ENCODE measurements around the gene ALB. TPM values are rescaled to one million over a fixed set of nuclear protein-coding genes. Genes with fewer than 3 reads are reported as not detected.

ALB gene
- total and polyA plus RNA-seq, 4 donors, result 0.07 to 32.8 (median 4.4) TPM

DNA sequence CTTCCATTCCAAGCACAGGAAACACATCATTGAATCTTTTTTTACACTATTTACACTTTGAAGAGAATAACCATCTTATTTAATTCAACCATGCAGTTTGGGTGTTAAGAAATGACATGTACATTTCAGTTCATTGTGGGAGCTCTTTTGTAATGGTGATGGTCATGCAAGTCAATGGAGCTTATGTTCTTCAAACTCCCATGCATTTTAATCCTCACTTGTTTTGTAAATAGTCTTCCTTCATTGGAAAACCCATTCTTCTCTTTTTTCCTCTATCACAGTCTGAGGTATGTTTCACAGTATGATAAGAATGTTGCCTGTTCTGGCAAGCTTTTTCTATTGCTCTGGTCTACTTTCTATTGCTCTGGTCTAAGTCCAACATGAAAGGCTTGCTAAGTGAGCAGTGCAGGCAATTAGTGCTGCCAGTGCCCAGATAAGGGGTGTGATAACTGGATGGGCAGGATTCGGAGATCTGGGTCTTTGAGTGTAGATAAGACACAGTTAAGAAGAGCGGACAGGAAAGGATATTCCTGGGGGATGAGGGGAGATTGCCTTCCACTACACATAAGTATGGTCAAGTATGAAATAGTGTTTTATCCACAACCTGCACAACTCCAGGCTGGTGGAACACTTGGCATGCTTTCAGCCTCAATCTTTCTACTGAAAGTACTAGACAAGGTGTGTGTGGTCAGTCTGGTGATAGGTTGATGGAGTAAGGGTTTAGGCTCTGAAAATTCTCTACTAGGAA lies 49.0 kb downstream of the ALB start:
- Histone ChIP-seq H3K4me3 (no peak overlapping the region), H3K9ac (ENCODE audit: insufficient read depth in 1 of 2, low read length in 2 of 2) (no peak overlapping the region), H3K36me3 (ENCODE audit: control insufficient read depth in 4 of 4, insufficient read depth in 4 of 4, low read length in 4 of 4) (no peaks in the 10 kb centered on the region), H3K4me1 (ENCODE audit: control insufficient read depth in 5 of 5, insufficient read depth in 5 of 5, low read length in 5 of 5) (no peaks in the 10 kb centered on the region), H3K27me3 (ENCODE audit: control insufficient read depth in 3 of 3, insufficient read depth in 3 of 3, low read length in 2 of 3) (no peaks in the 10 kb centered on the region), H3K9me3 (ENCODE audit: control insufficient read depth in 4 of 4, insufficient read depth in 3 of 4, low read length in 3 of 4) (no peaks in the 10 kb centered on the region), H3K27ac (ENCODE audit: low read depth in 1 of 2, low read length in 1 of 2) (no peak overlapping the region)
- TF ChIP-seq, protein P1, sequence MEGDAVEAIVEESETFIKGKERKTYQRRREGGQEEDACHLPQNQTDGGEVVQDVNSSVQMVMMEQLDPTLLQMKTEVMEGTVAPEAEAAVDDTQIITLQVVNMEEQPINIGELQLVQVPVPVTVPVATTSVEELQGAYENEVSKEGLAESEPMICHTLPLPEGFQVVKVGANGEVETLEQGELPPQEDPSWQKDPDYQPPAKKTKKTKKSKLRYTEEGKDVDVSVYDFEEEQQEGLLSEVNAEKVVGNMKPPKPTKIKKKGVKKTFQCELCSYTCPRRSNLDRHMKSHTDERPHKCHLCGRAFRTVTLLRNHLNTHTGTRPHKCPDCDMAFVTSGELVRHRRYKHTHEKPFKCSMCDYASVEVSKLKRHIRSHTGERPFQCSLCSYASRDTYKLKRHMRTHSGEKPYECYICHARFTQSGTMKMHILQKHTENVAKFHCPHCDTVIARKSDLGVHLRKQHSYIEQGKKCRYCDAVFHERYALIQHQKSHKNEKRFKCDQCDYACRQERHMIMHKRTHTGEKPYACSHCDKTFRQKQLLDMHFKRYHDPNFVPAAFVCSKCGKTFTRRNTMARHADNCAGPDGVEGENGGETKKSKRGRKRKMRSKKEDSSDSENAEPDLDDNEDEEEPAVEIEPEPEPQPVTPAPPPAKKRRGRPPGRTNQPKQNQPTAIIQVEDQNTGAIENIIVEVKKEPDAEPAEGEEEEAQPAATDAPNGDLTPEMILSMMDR (IDR thresholded peaks at IDR 0.05; ENCODE audit: control extremely low read depth, extremely low read depth), result no peak
- ATAC-seq (ENCODE audit: insufficient read depth, low FRiP score), result no peak
- DNase-seq, result no peak
- 71 to 79% methylated on average over 2 of the region's 2 CpGs for WGBS, 2 donors

- no peak overlapping the region for H3K27ac ChIP-seq (ENCODE audit: low read depth in 1 of 2, low read length in 1 of 2)
- no peaks in the 10 kb centered on the region for H3K27me3 ChIP-seq (ENCODE audit: control insufficient read depth in 3 of 3, insufficient read depth in 3 of 3, low read length in 2 of 3)
- TF ChIP-seq, protein P1 (IDR thresholded peaks at IDR 0.05; ENCODE audit: control extremely low read depth, extremely low read depth), result no peak
- no peak overlapping the region for H3K4me3 ChIP-seq
- no peaks in the 10 kb centered on the region for H3K36me3 ChIP-seq (ENCODE audit: control insufficient read depth in 4 of 4, insufficient read depth in 4 of 4, low read length in 4 of 4)
- DNase-seq (no peak), ATAC-seq (ENCODE audit: insufficient read depth, low FRiP score) (no peak)
- H3K9ac ChIP-seq (ENCODE audit: insufficient read depth in 1 of 2, low read length in 2 of 2), result no peak overlapping the region
- no peaks in the 10 kb centered on the region for H3K9me3 ChIP-seq (ENCODE audit: control insufficient read depth in 4 of 4, insufficient read depth in 3 of 4, low read length in 3 of 4)
- no peaks in the 10 kb centered on the region for H3K4me1 ChIP-seq (ENCODE audit: control insufficient read depth in 5 of 5, insufficient read depth in 5 of 5, low read length in 5 of 5)
These were observed 49.6 kb downstream of the ALB start for GRCh38 chr4:73453701-73454005.

DNA sequence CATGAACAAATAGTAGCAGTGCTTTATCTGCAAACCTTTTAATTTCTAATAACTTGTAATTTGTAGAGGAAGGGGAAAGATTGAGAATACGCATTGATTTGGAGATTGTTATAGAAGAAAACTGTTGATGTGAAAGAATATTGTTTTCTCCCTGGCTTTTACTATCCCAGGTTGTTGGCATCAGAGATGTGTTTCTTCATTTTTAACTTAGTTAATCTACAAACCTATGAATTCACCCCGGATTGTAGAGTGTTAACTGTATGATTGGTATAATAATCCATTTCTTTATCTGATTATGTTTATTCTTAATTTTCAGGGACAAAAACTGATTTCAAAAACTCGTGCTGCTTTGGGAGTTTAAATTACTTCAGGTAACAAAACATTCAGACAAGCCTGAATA lies 50.8 kb downstream of the ALB start:
- Histone ChIP-seq H3K9me3 (ENCODE audit: control insufficient read depth in 4 of 4, insufficient read depth in 3 of 4, low read length in 3 of 4) (no peaks in the 10 kb centered on the region), H3K27me3 (ENCODE audit: control insufficient read depth in 3 of 3, insufficient read depth in 3 of 3, low read length in 2 of 3) (no peaks in the 10 kb centered on the region), H3K36me3 (ENCODE audit: control insufficient read depth in 4 of 4, insufficient read depth in 4 of 4, low read length in 4 of 4) (no peaks in the 10 kb centered on the region), H3K9ac (ENCODE audit: insufficient read depth in 1 of 2, low read length in 2 of 2) (no peak overlapping the region), H3K4me1 (ENCODE audit: control insufficient read depth in 5 of 5, insufficient read depth in 5 of 5, low read length in 5 of 5) (no peaks in the 10 kb centered on the region), H3K27ac (ENCODE audit: low read depth in 1 of 2, low read length in 1 of 2) (no peak overlapping the region), H3K4me3 (no peak overlapping the region)
- TF ChIP-seq, protein P1 (IDR thresholded peaks at IDR 0.05; ENCODE audit: control extremely low read depth, extremely low read depth), result no peak
- 88% methylated on average over 3 of the region's 3 CpGs for WGBS, 2 donors
- DNase-seq (no peak), ATAC-seq (ENCODE audit: insufficient read depth, low FRiP score) (no peak)
